Measurements from ENCODE around the gene RING1.

- TF ChIP-seq CTCF (IDR thresholded peaks at IDR 0.05) (no peak), POLR2A (IDR thresholded peaks at IDR 0.05) (no peak)
Measured at GRCh38 chr6:33259032-33259431, 50.7 kb downstream of the RING1 start.

Measured in thyroid gland (tissue), 4 donors.